ENCODE results near the gene METTL6.

- TF ChIP-seq CTCF (IDR thresholded peaks at IDR 0.05) (no peak), POLR2A (IDR thresholded peaks at IDR 0.05) (no peak), POLR2AphosphoS5 (IDR thresholded peaks at IDR 0.05) (no peak), EP300 (IDR thresholded peaks at IDR 0.05) (no peak)
Observed at GRCh38 chr3:15452961-15453360, 25.6 kb upstream of the METTL6 start.
